SK-MEL-5 (cell line): ENCODE measurements around the gene MYO18B. TPM values are rescaled to one million over a fixed set of nuclear protein-coding genes. Genes with fewer than 3 reads are reported as not detected.

Experiments
- DNase-seq: peaks from one replicate; pipeline ENCODE4 v3.0.0-alpha.2; 2016; ENCODE audit warnings: low read depth, low spot score
- in situ Hi-C: cut with HindIII; loops from 2 replicates; pipeline ENCODE4 v1.10.0; 2016; ENCODE audit warnings: low sequenced_read_pairs, high pct_unique_total_duplicates, low pct_unique_long_range_greater_than_20kb
- total RNA-seq: library from RNA; depleted of rRNA; stranded (reverse); fragments of >200 nt; shearing (Covaris generic); gene quantifications from 2 replicates; pipeline ENCODE4 v1.2.3, GENCODE V29; 2014

Gene MYO18B
- total RNA-seq, 1 experiment from 2014 or later, result not detected

DNA sequence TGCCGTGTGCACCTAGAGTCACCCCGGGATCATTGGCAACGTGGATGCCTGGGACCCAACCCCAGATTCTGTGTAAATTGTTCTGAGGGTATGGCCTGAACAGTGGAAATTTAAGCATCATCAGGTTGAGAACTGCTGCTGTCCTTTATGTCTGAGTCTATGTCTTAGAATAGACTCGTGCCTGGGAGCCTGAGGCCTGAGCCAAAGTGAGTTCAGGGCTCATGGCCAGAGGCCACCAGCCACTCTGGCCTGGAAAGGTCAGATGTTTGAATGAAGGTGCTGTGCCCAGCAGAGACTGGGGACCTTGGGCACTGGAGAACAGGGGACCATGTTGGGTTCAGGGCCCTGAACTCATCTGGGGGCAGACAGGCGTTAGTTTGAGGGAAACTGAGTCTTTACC lies 91.1 kb downstream of the MYO18B start:
- no peak for DNase-seq
- in situ Hi-C loops, result no loop called here

DNA sequence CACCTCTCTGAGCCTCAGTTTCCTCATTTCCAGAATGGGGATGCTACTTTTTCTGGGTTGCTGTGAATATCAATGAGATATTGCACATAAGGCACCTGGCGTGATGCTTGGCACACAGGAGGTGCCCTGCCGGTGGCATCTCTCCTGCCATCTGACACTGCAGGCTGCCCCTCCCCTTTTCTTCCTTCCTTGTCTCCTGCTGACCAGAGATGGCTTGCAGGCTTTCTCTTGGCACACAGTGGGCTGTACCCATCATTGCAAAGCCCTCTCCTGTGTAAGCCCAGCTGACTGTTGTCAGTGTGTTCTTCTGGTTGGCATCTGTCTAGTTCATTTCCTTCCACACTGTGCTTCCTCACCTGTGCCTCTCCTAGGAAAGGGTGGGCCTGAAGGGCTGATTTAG lies 91.7 kb downstream of the MYO18B start:
- in situ Hi-C loops, result no loop called here
- no peak for DNase-seq

DNA sequence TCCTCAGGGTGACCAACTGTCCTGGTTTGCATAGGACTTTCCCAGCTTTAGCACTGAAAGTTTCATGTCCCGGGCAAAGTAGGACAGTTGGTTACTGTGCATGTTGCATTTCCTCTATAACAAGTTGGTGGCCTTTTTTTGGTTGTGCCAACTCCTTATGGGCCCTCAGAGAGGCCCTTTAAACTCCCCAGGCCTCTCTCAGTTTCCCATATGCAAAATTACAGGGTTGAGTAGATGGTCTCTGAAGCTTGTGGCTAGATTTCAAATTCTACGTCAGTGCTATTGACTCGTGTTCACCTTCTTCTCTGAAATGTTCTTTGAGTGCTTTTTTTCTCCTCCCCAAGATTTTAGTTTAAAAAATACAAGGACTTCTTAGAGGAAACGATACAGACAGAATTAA lies 92.5 kb downstream of the MYO18B start:
- no peak for DNase-seq
- in situ Hi-C loops, result no loop called here

DNA sequence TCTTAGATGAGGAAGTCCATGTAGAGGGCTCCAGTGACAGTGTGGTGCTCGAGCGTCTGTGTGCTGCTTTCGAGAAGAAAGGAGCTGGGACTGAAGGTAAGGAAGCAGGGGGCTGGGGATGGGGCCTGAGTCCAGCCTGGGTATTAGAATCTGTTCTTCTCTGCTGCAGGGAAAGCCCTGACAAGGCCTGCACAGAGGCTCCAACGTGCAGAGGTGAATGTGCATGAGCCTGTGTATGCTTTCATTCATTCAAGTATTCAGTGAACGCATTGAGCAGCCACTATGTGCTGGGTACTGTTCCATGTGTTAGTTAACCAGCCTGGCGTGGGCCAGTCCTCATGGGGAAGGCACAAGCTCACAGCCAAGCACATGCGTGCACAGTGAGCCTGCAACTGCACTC lies 93.4 kb downstream of the MYO18B start:
- in situ Hi-C loops, result no loop called here
- DNase-seq, result no peak

DNA sequence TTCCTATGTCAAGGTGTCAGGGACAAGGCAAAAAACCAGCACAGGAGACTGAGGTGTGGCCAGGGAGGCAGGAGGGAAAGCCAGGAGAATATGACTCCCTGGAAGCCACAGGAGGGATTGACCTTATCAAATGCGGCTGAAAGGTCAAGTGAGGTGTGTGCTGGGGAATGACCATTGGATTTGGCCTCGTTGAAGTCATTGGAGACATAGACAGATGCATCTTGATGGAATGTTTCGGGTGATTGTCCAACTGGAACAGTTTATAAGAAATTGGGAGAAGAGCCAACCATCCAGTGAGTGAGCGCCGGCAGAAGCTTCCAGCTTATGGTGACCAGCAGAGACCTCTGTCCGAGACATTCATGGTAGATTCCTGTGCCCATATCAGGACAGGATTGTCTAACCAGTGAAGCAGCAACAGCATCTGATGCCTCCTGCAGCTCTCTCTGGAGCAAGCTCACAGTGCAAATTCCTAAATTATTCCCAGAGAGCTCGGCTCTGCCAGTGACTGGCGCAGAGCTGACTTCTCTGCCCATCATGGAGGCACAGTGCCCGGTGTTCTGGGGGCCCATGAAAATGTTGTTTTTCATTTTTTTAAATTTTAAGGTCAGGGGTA lies 95.4 kb downstream of the MYO18B start:
- in situ Hi-C loops, result no loop called here
- no peak for DNase-seq

DNA sequence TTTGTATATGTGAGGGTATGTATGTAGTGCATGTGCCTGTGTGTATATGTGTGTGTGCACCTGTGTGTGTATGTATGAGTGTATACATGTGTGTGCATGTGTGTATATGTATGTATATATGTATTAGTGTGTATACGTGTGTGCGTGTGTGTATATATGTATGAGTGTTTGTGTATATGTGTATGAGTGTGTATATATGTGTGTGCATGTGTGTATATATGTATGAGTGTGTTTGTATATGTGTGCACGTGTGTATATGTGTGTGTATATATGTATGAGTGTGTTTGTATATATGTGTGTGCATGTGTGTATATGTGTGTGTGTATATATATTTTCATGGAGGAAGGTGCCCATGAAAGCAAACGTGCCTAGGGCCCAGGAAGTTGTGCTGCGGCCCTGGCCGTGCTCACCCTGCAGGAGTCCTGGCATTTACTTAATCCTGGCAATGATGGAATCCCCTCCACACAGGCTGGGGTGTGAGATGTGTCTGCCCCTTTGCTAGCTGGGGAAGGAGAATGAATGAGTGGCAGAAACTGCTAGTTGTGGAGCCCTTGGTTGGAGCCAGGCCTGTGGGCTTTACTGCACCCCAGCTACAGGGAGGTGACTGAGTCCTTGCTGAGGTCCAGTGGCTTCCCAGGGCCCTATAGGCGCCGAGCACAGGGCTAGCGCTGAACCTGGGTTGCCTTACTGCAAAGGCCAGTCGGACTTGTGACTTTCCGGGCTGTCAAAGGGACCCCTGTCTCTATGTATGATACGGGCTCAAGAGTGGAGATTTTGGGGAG lies 97.2 kb downstream of the MYO18B start:
- in situ Hi-C loops, result no loop called here
- no peak for DNase-seq

DNA sequence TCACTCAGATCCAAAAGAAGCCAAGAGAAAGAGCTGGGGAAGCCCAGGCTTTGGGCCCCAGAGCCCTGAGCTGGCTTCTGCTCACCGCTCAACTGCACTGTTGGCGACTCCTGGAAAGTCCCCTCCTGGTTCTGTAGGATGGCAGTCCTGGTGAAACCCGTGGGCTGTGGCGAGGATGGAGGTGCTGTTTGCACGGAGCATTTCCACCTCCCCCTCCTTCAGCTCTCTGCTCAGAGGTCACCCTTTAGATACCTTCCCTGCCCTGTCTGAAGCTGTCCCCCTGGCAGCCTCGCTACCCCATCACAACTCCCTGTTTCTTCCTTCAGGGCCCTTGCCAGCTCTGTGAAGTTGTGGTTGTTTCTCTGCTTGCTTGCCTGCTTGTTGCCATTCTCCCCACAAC lies 97.8 kb downstream of the MYO18B start:
- no peak for DNase-seq
- in situ Hi-C loops, result no loop called here

DNA sequence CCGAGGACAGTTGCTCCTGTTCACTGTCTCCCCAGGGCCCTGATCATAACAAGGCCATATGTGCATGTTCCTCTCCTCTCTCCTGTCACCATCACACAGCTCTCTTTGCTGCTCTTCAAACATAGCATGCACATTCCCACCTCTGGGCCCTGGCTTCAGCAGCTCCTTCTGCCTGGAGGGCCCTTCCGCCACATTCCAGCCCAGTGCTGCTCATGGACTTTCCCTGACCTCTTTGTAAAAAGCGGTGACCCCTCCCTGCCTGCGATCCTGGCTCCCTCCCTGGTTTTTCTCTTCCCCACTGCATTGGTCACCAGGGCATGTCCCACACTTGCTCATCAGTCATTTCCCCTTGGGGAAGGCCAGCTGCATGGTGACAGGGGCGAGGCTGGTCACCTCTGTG lies 98.2 kb downstream of the MYO18B start:
- in situ Hi-C loops, result no loop called here
- DNase-seq, result no peak

DNA sequence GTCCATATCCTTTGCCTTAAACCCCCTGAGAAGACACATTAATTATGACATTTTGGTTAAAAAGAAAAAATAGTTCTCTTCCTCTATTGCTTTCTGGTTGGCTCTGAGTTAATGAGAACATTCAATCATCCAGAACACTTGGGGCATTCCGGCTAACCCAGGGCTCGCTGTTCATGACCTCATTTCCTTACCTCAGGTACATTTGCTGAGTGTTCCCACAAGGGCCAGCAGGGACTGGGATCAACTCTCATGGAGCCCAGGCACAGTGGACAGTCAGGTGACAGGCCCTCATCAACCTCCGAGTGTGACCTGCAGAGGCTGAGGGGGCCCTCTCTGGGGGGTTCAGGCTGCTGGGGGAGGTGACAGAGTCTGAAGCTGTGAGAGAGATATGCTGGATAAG lies 98.9 kb downstream of the MYO18B start:
- no peak for DNase-seq
- in situ Hi-C loops, result no loop called here

DNA sequence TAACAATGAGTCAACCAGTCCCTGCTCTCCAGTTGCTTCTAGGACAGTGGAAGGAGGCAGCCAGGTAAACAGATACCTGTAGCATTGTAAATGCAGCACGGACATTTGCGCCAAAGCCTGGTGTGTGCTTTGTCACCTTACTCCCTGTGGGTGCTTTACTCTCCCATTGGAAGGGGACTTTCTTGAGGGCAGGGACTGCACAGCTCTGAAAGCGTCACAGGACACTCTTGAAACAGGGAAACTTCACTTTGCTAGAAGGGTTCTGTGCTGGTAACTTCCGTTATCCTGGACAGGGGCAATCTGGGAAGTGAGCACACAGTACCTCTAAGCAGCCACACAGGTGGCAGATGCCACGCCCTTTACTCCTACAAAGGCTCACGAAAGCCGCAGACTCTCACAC lies 99.8 kb downstream of the MYO18B start:
- in situ Hi-C loops, result no loop called here

DNA sequence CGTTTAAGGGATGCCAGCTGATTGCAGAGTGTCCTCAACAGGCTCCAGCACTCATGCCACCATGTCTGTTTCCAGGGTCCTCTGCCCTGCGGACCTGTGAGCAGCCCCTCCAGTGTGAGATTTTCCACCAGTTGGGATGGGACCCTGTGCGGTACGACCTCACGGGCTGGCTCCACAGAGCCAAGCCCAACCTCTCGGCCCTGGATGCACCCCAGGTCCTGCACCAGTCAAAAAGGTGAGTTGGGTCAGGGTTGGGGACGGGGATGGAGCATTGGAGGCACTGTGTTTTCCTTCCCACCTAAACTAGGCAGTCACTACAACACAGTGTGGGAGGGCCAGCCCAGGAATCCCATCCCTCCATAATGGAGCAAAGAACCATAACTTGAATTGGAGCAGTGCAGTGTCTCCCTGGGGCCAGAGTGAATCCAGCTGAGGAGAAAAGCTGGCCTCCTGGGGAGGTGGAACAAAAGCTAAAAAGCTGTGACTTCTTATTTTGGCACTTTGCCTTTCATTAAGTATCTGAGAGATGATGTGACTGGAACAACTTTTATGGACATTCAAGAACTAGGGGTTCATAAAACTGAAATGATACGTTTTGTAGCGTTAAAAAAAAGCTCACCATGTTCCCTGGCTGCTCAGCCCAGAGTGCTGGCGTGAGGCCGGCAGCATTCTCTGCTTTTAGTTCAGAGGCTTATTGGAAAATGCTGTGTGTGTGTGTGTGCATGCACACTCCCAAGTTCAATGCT lies 101.8 kb downstream of the MYO18B start:
- in situ Hi-C loops, result no loop called here
- DNase-seq, result no peak

More for the DNA sequence above, 99.8 kb downstream of the MYO18B start:
- no peak for DNase-seq

DNA sequence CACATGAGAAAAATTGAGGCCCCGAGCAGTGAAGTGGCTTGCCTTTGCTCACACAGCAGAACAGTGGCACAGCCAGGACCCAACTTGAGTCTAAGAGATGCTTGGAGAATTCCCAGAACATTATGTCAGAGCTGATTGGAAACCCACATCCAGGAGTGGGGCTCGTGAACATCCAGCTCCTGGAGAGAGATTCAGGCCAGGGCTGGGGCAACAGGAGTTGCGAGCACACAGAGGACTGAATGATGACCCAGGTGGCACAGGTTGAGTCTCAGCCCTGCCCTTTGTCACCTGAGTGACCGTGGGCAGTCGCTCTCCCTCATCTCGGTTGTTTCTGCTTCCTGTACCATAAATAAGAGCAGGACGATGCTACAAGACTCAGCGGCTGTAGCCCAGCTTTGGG lies 102.6 kb downstream of the MYO18B start:
- no peak for DNase-seq
- in situ Hi-C loops, result no loop called here

DNA sequence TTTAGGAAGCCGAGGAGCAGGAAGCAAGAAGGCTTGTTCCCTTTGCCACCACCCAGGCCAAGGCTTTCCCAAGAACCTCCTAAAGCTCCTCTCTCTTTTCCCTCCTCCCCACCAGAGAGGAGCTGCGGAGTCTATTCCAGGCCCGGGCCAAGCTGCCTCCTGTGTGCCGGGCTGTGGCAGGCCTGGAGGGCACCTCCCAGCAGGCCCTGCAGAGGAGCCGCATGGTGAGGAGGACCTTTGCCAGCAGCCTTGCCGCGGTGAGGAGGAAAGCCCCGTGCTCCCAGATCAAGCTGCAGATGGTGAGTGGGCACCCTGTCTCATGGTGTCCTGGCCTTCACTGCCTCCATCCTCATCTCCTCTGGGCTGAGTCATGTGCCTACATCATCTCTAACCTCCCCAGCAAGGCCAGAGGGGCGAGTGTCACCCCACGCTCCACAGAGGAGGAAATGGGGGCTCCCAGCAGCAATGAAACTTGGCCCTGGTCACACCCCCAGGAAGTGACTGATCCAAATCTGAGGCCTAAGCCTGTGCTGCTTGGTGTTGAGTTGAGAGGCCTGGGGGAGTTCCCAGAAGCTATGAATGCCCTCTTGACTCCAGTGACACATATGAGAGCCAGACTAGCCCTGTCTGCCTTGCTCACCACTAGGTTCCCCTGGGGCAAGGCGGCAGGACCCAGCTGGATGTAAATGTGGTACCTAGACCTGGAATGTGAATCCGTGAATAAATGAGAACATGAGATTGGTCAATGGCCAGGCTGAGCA lies 104.2 kb downstream of the MYO18B start:
- DNase-seq, result no peak

DNA sequence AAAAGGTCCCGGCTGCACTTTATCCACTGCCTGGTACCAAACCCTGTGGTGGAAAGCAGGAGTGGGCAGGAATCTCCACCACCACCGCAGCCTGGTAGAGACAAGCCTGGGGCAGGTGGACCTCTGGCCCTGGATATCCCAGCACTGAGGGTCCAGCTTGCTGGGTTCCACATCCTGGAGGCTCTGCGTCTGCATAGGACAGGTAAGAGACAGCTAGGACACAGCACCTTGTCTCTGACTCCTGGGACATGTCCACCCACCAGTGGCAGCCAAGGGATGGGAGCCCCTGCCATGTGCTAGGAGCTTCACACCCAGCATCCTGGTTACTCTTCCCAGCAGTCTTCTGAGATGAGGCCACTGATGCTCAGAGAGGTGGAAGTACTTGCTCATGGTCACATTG lies 105.5 kb downstream of the MYO18B start:
- in situ Hi-C loops, result no loop called here

More for the DNA sequence above, 104.2 kb downstream of the MYO18B start:
- in situ Hi-C loops, result no loop called here

DNA sequence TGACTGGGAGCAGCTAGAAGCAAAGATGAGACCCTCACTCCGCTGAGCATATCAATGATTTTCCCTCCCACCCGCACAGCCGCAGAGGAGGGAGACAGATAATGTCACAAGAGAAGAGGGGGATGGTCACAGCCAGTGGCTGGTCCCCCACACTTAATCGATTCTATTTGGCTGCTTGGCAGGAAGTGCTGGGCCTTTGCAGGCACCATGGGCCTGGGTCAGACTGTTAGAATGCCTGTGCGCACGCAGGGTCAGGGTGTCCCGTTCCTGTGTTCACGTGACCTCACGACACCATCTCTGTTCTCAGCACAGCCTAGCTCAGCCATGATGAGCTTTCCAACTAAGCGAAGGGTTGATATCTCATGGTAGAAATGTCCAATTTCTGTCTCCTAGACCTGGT lies 107.0 kb downstream of the MYO18B start:
- DNase-seq, result no peak
- in situ Hi-C loops, result no loop called here

More for the DNA sequence above, 105.5 kb downstream of the MYO18B start:
- DNase-seq, result no peak

DNA sequence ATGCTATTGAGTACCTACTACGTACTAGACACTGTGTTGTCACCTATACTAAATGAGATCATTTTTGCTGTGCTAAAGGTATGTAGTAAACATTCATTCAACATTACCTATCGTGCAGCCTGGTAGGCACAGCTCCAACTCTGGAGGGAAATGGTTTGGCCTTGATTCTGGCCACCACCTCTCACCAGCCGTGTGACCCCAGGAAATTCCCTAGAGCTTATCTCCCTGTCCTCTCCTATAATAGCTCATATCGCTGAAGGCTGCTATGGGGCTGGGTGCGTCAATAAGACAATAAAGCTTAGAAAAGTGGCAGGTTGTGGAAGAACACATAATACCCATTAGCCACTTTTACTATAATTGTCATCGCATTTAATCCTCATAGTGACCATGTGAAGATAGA lies 107.5 kb downstream of the MYO18B start:
- in situ Hi-C loops, result no loop called here

DNA sequence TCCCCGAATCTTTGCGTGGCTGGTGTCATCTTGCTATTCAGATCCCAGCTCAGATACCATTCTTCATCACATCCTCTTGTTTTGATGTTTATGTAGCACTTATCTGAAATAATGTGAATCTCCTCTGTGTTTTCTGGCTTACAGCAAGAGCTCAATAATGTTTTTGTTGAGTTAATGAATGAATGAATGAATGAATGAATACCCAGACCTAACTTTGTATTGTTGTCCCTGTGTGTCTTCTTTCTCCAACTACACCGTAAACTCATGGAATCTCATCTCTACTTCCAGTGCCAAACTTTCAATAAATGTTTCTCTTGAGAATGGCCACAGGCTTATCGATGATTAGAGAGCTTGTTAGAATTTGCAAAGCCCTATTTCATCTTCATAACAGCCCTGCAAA lies 110.2 kb downstream of the MYO18B start:
- in situ Hi-C loops, result no loop called here

More for the DNA sequence above, 107.5 kb downstream of the MYO18B start:
- no peak for DNase-seq

DNA sequence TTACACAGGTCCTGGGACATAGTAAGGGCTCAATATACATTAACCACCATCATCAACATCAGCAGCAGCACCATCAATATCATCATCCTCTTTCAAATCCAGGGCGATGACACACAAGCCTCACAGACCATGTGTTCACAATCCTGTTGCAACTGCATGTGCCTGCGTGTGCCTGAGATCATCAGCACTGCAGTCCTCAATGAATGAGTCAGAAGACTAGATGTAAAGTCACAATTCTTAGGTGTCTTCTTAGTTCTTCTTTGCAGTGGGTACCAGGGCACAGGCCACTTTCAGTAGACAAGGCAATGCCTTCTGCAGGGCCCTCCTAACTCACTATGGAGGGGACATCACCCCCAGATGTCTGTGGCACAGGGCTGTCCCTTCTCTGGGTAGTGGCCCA lies 111.1 kb downstream of the MYO18B start:
- DNase-seq, result no peak
- in situ Hi-C loops, result no loop called here

More for the DNA sequence above, 110.2 kb downstream of the MYO18B start:
- DNase-seq, result no peak
